Tibial nerve (tissue), 4 donors: ENCODE measurements around the gene TSR1. TPM values are rescaled to one million over a fixed set of nuclear protein-coding genes. Genes with fewer than 3 reads are reported as not detected.

ENCODE experiments used
- DNase-seq, 2 donors: peaks; one replicate each; pipeline ENCODE4 v3.0.0-alpha.2; 2019; ENCODE audit warnings: low spot score in 2 of 2
- H3K27ac ChIP-seq, 4 donors: fragments of 200-600 bp; sonication (generic) in 3 of 4; one replicate each; pipeline ENCODE4 v1.5.1; 2017 to 2019; ENCODE audit warnings: mild to moderate bottlenecking in 1 of 4
- H3K27me3 ChIP-seq, 2 donors: fragments of 200-600 bp; sonication (generic) in 1 of 2; one replicate each; pipeline versions ENCODE4 v1.5.1 to v1.6.0; 2017 to 2019
- H3K36me3 ChIP-seq, 3 donors: fragments of 200-600 bp; sonication (generic); one replicate each; pipeline ENCODE4 v1.5.1; 2018 to 2019
- H3K4me1 ChIP-seq, 4 donors: fragments of 200-600 bp; sonication (generic) in 3 of 4; one replicate each; pipeline ENCODE4 v1.5.1; 2017 to 2019
- H3K4me3 ChIP-seq, 4 donors: fragments of 200-600 bp; sonication (generic) in 3 of 4; one replicate each; pipeline ENCODE4 v1.5.1; 2017 to 2019; ENCODE audit warnings: mild to moderate bottlenecking in 1 of 4, moderate library complexity in 1 of 4
- H3K9me3 ChIP-seq, 4 donors: fragments of 200-600 bp; sonication (generic) in 3 of 4; one replicate each; pipeline ENCODE4 v1.5.1; 2017 to 2019
- EP300 ChIP-seq, 2 donors: sonication (generic); formaldehyde crosslinking; IDR thresholded peaks; one replicate each; pipeline ENCODE4 v1.6.1; 2017; ENCODE audit warnings: antibody characterized with exemption in 2 of 2, mild to moderate bottlenecking in 1 of 2
- POLR2A ChIP-seq, 2 donors: fragments of 450-650 bp; IDR thresholded peaks; one replicate each; pipeline ENCODE4 v1.6.1; 2017; ENCODE audit warnings: antibody characterized with exemption in 2 of 2, mild to moderate bottlenecking in 2 of 2, moderate library complexity in 2 of 2
- WGBS, 2 donors: methylation state at CpG; one replicate each; pipeline ENCODE4 v1.1.5; 2018; 5-methylcytosine and 5-hydroxymethylcytosine counted together
- total RNA-seq, 4 donors: library from RNA; depleted of rRNA; stranded (reverse); fragments of >200 nt; gene quantifications; one replicate each; pipeline ENCODE4 v1.1.0, GENCODE V29; 2016
- TF ChIP-seq, protein P1 (sequence below), 5 experiments: fragments of 200-600 bp in 3 of 5; fragments of 450-650 bp in 2 of 5; sonication (generic) in 3 of 5; IDR thresholded peaks; one replicate each; pipeline ENCODE4 v1.5.1; 2016 to 2019; ENCODE audit warnings: antibody characterized with exemption in 5 of 5, mild to moderate bottlenecking in 3 of 5, moderate library complexity in 2 of 5

TSR1 gene
- total RNA-seq, 4 donors from 2014 or later, result 19.6 to 35.7 (median 24.3) TPM

DNA sequence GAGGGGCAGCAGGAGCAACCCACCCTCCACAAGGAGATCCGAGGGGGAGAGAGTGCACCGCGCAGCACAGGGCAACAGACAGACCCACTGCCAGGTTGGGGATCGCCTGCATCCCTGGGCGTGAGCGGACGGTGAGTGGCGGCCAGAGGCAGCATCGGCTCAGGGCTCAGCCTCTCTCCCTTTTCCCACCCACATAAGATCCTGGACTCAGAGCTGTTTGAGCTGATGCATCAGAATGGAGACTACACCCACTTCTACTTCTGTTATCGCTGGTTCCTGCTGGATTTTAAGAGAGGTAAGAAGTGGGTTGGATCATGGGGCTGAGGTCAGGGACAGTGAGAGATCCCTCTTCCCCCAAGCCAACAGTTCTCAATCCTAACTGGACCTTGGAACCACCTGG lies 41.4 kb upstream of the TSR1 start:
- peaks cover 0 to 14% (median 2%) of the 10 kb centered on the region in 4 donors for H3K4me1 ChIP-seq
- H3K4me3 ChIP-seq, result no peak overlapping the region
- peaks cover 0 to 92% (median 13%) of the 10 kb centered on the region in 3 donors for H3K36me3 ChIP-seq
- no peaks in the 10 kb centered on the region for H3K9me3 ChIP-seq
- H3K27ac ChIP-seq, result no peak overlapping the region
- no peak for DNase-seq
- 80 to 89% methylated on average over 10 of the region's 10 CpGs for WGBS, 2 donors
- no peaks in the 10 kb centered on the region for H3K27me3 ChIP-seq
- no peak for TF ChIP-seq POLR2A (IDR thresholded peaks at IDR 0.05)
- TF ChIP-seq, protein P1, sequence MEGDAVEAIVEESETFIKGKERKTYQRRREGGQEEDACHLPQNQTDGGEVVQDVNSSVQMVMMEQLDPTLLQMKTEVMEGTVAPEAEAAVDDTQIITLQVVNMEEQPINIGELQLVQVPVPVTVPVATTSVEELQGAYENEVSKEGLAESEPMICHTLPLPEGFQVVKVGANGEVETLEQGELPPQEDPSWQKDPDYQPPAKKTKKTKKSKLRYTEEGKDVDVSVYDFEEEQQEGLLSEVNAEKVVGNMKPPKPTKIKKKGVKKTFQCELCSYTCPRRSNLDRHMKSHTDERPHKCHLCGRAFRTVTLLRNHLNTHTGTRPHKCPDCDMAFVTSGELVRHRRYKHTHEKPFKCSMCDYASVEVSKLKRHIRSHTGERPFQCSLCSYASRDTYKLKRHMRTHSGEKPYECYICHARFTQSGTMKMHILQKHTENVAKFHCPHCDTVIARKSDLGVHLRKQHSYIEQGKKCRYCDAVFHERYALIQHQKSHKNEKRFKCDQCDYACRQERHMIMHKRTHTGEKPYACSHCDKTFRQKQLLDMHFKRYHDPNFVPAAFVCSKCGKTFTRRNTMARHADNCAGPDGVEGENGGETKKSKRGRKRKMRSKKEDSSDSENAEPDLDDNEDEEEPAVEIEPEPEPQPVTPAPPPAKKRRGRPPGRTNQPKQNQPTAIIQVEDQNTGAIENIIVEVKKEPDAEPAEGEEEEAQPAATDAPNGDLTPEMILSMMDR (IDR thresholded peaks at IDR 0.05), result no peak
- no peak for TF ChIP-seq EP300 (IDR thresholded peaks at IDR 0.05)

DNA sequence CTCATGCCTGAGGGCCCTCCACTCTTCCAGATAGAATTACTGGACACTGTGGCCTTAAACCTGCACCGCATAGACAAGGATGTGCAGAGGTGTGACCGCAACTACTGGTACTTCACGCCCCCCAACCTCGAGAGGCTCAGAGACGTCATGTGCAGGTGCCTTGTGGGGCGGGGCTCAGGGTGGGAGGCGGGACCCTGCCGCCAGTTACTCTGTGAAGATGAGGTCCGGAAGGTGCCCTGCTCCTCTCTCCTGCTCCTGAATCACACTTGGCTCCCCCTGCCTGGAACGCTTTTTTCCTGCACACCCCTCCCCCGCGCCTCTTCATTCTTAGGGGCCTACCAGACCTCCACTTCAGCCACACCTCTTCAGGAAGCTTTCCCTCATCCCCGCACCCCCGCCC lies 39.9 kb upstream of the TSR1 start:
- Histone ChIP-seq H3K9me3 (no peaks in the 10 kb centered on the region), H3K4me1 (peaks cover 0 to 4% (median 0%) of the 10 kb centered on the region in 4 donors), H3K4me3 (no peak overlapping the region), H3K27ac (no peak overlapping the region), H3K27me3 (no peaks in the 10 kb centered on the region), H3K36me3 (peaks cover 0 to 99% (median 13%) of the 10 kb centered on the region in 3 donors)
- TF ChIP-seq, protein P1 (IDR thresholded peaks at IDR 0.05), result no peak
- TF ChIP-seq POLR2A (IDR thresholded peaks at IDR 0.05) (no peak), EP300 (IDR thresholded peaks at IDR 0.05) (no peak)
- WGBS, 2 donors, result 89% methylated on average over 14 of the region's 14 CpGs
- no peak for DNase-seq

DNA sequence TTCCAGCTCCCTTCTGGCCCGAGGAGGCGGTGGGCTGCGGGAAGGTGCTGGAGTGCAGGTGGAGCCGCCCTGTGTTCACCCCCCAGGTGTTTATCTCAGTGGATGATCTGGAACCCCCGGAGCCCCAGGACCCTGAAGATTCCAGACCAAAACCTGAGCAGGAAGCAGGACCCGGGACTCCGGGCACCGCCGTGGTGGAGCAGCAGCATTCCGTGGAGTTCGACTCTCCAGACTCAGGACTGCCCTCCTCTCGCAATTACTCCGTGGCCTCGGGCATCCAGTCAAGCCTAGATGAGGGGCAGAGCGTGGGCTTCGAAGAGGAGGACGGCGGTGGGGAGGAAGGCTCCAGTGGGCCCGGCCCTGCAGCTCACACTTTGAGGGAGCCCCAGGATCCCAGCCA lies 39.1 kb upstream of the TSR1 start:
- H3K9me3 ChIP-seq, result no peaks in the 10 kb centered on the region
- H3K4me1 ChIP-seq, result no peaks in the 10 kb centered on the region
- H3K36me3 ChIP-seq, result peaks cover 0 to 99% (median 13%) of the 10 kb centered on the region in 3 donors
- TF ChIP-seq POLR2A (IDR thresholded peaks at IDR 0.05), result no peak
- TF ChIP-seq, protein P1 (IDR thresholded peaks at IDR 0.05), result no peak
- TF ChIP-seq EP300 (IDR thresholded peaks at IDR 0.05), result no peak
- no peaks in the 10 kb centered on the region for H3K27me3 ChIP-seq
- 83 to 87% methylated on average over 16 to 19 of the region's 19 CpGs for WGBS, 2 donors
- no peak overlapping the region for H3K27ac ChIP-seq
- DNase-seq, result no peak
- H3K4me3 ChIP-seq, result no peak overlapping the region

DNA sequence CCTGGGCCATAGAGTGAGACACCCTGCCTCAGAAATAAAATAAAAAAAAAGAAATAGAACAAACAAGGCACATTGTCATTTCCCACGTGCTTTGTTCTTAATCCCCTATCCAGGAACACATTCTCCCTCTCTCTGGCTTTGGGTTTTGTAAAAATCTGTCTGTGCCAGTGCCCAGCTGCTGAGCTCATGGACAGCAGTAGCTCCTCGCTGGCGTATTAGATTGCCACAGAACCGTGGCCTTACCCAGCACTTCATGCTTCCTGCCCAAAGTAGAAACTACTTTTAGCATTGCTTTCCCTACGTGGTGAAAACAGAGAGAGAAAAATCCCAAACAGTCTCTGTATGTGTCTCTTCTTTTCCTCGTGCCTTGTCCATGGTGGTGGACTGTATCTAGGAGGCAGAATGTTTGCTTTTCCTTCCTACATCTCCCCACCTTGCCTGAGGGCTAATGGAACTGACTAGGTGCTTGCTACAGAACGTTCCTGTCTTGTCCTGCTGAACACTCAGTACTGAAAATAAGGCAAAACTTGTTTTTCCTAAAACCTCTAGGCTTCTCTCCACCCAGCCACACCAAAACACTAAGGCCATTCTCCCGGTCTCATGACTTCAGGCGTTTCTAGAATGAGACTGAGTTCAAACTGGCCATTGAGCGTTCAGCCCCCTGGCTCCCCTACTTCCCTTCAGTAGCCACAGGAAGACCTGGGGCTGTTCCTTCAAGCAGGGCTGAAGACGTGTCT lies 38.5 kb upstream of the TSR1 start:
- Histone ChIP-seq H3K4me1 (peaks cover 0 to 4% (median 0%) of the 10 kb centered on the region in 4 donors), H3K36me3 (peaks cover 0 to 99% (median 13%) of the 10 kb centered on the region in 3 donors), H3K27me3 (no peaks in the 10 kb centered on the region), H3K4me3 (no peak overlapping the region), H3K9me3 (no peaks in the 10 kb centered on the region), H3K27ac (no peak overlapping the region)
- 66 to 67% methylated on average over 11 of the region's 11 CpGs for WGBS, 2 donors
- no peak for DNase-seq
- TF ChIP-seq EP300 (IDR thresholded peaks at IDR 0.05) (no peak), POLR2A (IDR thresholded peaks at IDR 0.05) (no peak)
- TF ChIP-seq, protein P1 (IDR thresholded peaks at IDR 0.05), result no peak

DNA sequence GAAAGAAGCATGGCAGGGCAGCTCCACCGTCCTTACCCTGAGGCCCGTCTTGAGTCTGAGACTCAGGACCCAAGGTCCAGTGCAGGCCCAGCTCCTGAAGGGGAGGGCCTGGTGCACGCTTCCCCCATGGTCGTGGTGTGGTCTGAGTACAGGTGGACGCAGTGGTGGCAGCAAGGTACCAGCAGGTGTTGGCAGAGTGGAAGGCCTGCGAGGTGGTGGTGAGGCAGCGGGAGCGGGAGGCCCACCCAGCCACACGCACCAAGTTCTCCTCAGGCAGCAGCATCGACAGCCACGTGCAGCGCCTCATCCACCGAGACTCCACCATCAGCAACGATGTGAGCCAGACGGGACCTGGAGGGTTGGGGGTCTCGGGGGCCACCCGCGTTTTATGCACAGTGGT lies 36.9 kb upstream of the TSR1 start:
- no peak overlapping the region for H3K4me3 ChIP-seq
- TF ChIP-seq POLR2A (IDR thresholded peaks at IDR 0.05) (no peak), EP300 (IDR thresholded peaks at IDR 0.05) (no peak)
- TF ChIP-seq, protein P1 (IDR thresholded peaks at IDR 0.05), result no peak
- H3K36me3 ChIP-seq, result peaks cover 0 to 100% (median 8%) of the 10 kb centered on the region in 3 donors
- DNase-seq, result no peak
- H3K9me3 ChIP-seq, result no peaks in the 10 kb centered on the region
- no peak overlapping the region for H3K27ac ChIP-seq
- H3K27me3 ChIP-seq, result no peaks in the 10 kb centered on the region
- WGBS, 2 donors, result 93 to 94% methylated on average over 7 to 13 of the region's 18 CpGs
- peaks cover 0 to 6% (median 0%) of the 10 kb centered on the region in 4 donors for H3K4me1 ChIP-seq
